Endothelial cell of umbilical vein (primary cell): Measurements from ENCODE around the gene PHACTR1. TPM values are rescaled to one million over a fixed set of nuclear protein-coding genes. Genes with fewer than 3 reads are reported as not detected.

ENCODE experiments used
- BruUV-seq: library from RNA; stranded (reverse); fragments of 400-500 nt; replicated peaks from 2 replicates; lab custom pipeline; 2021; lab: Mats Ljungman, UMichigan
- CTCF ChIA-PET: fragments of 300-600, 350-600 bp; sonication (Branson Sonifier 250); formaldehyde crosslinking; loops from one replicate; lab custom pipeline; 2021; ENCODE audit warnings: antibody characterized with exemption, inconsistent platforms; lab: Charles Lee
- POLR2A ChIA-PET: fragments of 300-600, 350-600 bp; sonication (Branson Sonifier 250); formaldehyde crosslinking; loops from one replicate; lab custom pipeline; 2021; ENCODE audit warnings: antibody characterized with exemption, inconsistent platforms; lab: Charles Lee
- DNase-seq: peaks from one replicate; pipeline ENCODE4 v3.0.0-alpha.2; 2011; ENCODE audit warnings: low read depth, low spot score
- FAIRE-seq: peaks from 2 replicates; lab custom pipeline; 2011; peaks lifted over from hg19 to GRCh38; lab: Jason Lieb, UNC
- H2AFZ ChIP-seq: 2 replicates; pipeline ENCODE4 v1.6.0; 2012; ENCODE audit warnings: low read depth, low read length, control low read depth, inconsistent platforms
- H3K27ac ChIP-seq: 2 replicates; pipeline ENCODE4 v1.5.1; 2011; ENCODE audit warnings: low read depth, mild to moderate bottlenecking, control low read depth, low read length, moderate library complexity; ENCODE audit not compliant: insufficient read depth
- H3K27me3 ChIP-seq, 2 experiments: 2 replicates each; pipeline versions ENCODE4 v1.6.0 to v1.6.1; 2011; ENCODE audit warnings: low read length in 2 of 2, mixed read lengths in 1 of 2; ENCODE audit not compliant: control insufficient read depth in 2 of 2, insufficient read depth in 2 of 2
- H3K36me3 ChIP-seq, 2 experiments: 2 replicates in 1 of 2; 3 replicates in 1 of 2; pipeline ENCODE4 v1.5.1; 2011; ENCODE audit warnings: low read length in 2 of 2, mild to moderate bottlenecking in 1 of 2, moderate library complexity in 1 of 2; ENCODE audit not compliant: control insufficient read depth in 2 of 2, insufficient read depth in 2 of 2; ENCODE audit errors: extremely low read depth in 1 of 2
- H3K4me1 ChIP-seq: 3 replicates; pipeline ENCODE4 v1.5.1; 2011; ENCODE audit warnings: mild to moderate bottlenecking, low read length; ENCODE audit not compliant: control insufficient read depth, insufficient read depth; ENCODE audit errors: extremely low read depth
- H3K4me2 ChIP-seq: 2 replicates; pipeline ENCODE4 v1.6.1; 2011; ENCODE audit warnings: low read length, control low read depth, mixed read lengths; ENCODE audit not compliant: insufficient read depth
- H3K4me3 ChIP-seq, 3 experiments: fragments of 200-600 bp in 1 of 3; sonication (generic), shearing (Covaris generic) in 1 of 3; replicated peaks in 1 of 3; 2 replicates each; pipeline ENCODE4 v1.5.1; 2011 to 2016; ENCODE audit warnings: control low read depth in 3 of 3, low read length in 3 of 3, mild to moderate bottlenecking in 2 of 3, inconsistent platforms in 1 of 3, low read depth in 1 of 3, moderate library complexity in 1 of 3; ENCODE audit not compliant: insufficient read depth in 1 of 3
- H3K79me2 ChIP-seq: 2 replicates; pipeline ENCODE4 v1.6.0; 2012; ENCODE audit warnings: low read length, inconsistent platforms; ENCODE audit not compliant: control insufficient read depth, insufficient read depth
- H3K9ac ChIP-seq: replicated peaks from 2 replicates; pipeline ENCODE3; 2011; ENCODE audit warnings: low read length, control low read depth; ENCODE audit not compliant: insufficient read depth; ENCODE audit errors: extremely low read depth
- H3K9me1 ChIP-seq: replicated peaks from 3 replicates; pipeline ENCODE4 v1.6.0; 2011; ENCODE audit warnings: mild to moderate bottlenecking, low read length; ENCODE audit not compliant: control insufficient read depth, insufficient read depth; ENCODE audit errors: extremely low read depth
- H3K9me3 ChIP-seq: replicated peaks from 2 replicates; pipeline ENCODE4 v1.5.1; 2012; ENCODE audit warnings: low read length, inconsistent platforms; ENCODE audit not compliant: control insufficient read depth, insufficient read depth
- H4K20me1 ChIP-seq: replicated peaks from 2 replicates; pipeline ENCODE3; 2011; ENCODE audit warnings: mild to moderate bottlenecking, low read length; ENCODE audit not compliant: control insufficient read depth, insufficient read depth; ENCODE audit errors: extremely low read depth
- CTCF ChIP-seq, 2 donors: IDR thresholded peaks; 1 replicate in 1 of 2; 2 replicates in 1 of 2; pipeline ENCODE4 v1.5.1; 2011; ENCODE audit warnings: low read length in 2 of 2, mild to moderate bottlenecking in 2 of 2, moderate library complexity in 2 of 2, control low read depth in 1 of 2, inconsistent platforms in 1 of 2, low read depth in 1 of 2; ENCODE audit not compliant: insufficient read depth in 1 of 2; ENCODE audit errors: extremely low read depth in 1 of 2
- EZH2 ChIP-seq: IDR thresholded peaks from 2 replicates; pipeline ENCODE4 v1.6.1; 2012; ENCODE audit warnings: borderline replicate concordance, low read depth, mild to moderate bottlenecking, moderate library complexity, low read length, inconsistent platforms; ENCODE audit not compliant: severe bottlenecking
- FOS ChIP-seq: IDR thresholded peaks from 2 replicates; pipeline ENCODE4 v1.6.1; 2011; ENCODE audit warnings: mild to moderate bottlenecking, low read length, moderate library complexity, borderline replicate concordance; ENCODE audit not compliant: insufficient read depth
- GATA2 ChIP-seq: IDR thresholded peaks from 2 replicates; pipeline ENCODE4 v1.7.0; 2011; ENCODE audit warnings: low read depth, mild to moderate bottlenecking, moderate library complexity, mixed read lengths, low read length; ENCODE audit not compliant: insufficient read length, insufficient read depth
- JUN ChIP-seq: IDR thresholded peaks from 2 replicates; pipeline ENCODE4 v1.6.1; 2011; ENCODE audit warnings: borderline replicate concordance, low read depth; ENCODE audit not compliant: insufficient read length, insufficient read depth
- MYC ChIP-seq: IDR thresholded peaks from one replicate; pipeline ENCODE4 v1.6.1; 2011; ENCODE audit warnings: mild to moderate bottlenecking, low read depth, low read length
- POLR2A ChIP-seq: IDR thresholded peaks from 2 replicates; pipeline ENCODE4 v1.6.1; 2012; ENCODE audit warnings: low read depth, mild to moderate bottlenecking, control low read depth, low read length
- POLR2AphosphoS5 ChIP-seq: IDR thresholded peaks from 2 replicates; pipeline ENCODE4 v1.6.1; 2012; ENCODE audit warnings: low read depth, mild to moderate bottlenecking, control low read depth, low read length, moderate library complexity; ENCODE audit not compliant: insufficient read depth
- dilution Hi-C: fragments of 300-500 bp; cut with MboI; formaldehyde crosslinking; loops from one replicate; pipeline ENCODE4 v1.15.0; 2019; ENCODE audit warnings: low sequenced_read_pairs; ENCODE audit not compliant: extremely low pct_ligation_motif_present
- intact Hi-C: fragments of 100-400 bp; cut with micrococcal nuclease; formaldehyde crosslinking; loops from one replicate; pipeline ENCODE4 v1.10.0; 2022
- polyA plus RNA-seq, 4 experiments: library from polyadenylated mRNA; depleted of rRNA in 3 of 4; stranded (reverse) in 3 of 4; unstranded in 1 of 4; fragments of >200 nt; gene quantifications; 2 replicates each; pipeline versions ENCODE4 v1.2.1 to v1.2.3, GENCODE V29; 2011 to 2012; ENCODE audit warnings: missing spikeins in 1 of 4
- total RNA-seq: library from RNA; stranded (reverse); gene quantifications from 2 replicates; pipeline ENCODE4 v1.2.3, GENCODE V29; 2021
- TF ChIP-seq, protein P1 (sequence below): IDR thresholded peaks from 2 replicates; pipeline ENCODE4 v1.6.1; 2011; ENCODE audit not compliant: insufficient read depth, insufficient read length

The PHACTR1 gene
- total and polyA plus RNA-seq, 2 donors (not counting 3 experiments of a cell fraction or from before 2014, with no cell fraction given), result 2.4 to 23.2 TPM

DNA sequence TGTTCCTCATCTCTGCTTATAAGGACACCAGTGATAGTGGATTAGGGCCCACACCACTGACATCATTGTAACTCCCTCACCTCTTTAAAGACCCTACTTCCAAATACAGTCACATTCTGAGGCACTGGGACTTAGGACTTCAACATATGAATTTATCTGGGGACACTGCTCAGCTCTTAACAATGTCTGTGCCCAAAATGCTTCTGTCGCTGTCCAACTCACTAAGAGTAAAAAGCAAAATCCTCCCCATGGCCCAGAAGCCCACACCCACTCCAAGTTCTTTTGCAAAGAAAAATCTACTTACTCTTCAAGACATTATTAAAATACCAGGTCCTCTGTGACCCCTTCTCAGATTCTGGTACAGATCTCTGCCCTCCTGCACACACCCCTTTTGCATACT lies 495.5 kb downstream of the PHACTR1 start:
- Histone ChIP-seq H2AFZ (no peak overlapping the region), H3K4me3 (no peak overlapping the region), H4K20me1 (no peaks in the 10 kb centered on the region), H3K36me3 (no peaks in the 10 kb centered on the region), H3K4me1 (peaks cover 11% of the 10 kb centered on the region), H3K79me2 (no peaks in the 10 kb centered on the region), H3K27ac (no peak overlapping the region), H3K9me3 (no peaks in the 10 kb centered on the region), H3K27me3 (no peaks in the 10 kb centered on the region), H3K9ac (no peak overlapping the region), H3K4me2 (no peak overlapping the region), H3K9me1 (no peaks in the 10 kb centered on the region)
- FAIRE-seq (no peak), DNase-seq (no peak)
- TF ChIP-seq POLR2A (no peak), EZH2 (no peak), POLR2AphosphoS5 (no peak), CTCF (IDR thresholded peaks at IDR 0.05; ENCODE audit: extremely low read depth in 1 of 2, insufficient read depth in 1 of 2, low read depth in 1 of 2, low read length in 2 of 2) (no peak), FOS (no peak), GATA2 (no peak), MYC (no peak), JUN (no peak)
- TF ChIP-seq, protein P1, sequence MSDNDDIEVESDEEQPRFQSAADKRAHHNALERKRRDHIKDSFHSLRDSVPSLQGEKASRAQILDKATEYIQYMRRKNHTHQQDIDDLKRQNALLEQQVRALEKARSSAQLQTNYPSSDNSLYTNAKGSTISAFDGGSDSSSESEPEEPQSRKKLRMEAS, result no peak
- dilution Hi-C loops, result no loop called here
- CTCF ChIA-PET, result no interaction called here
- POLR2A ChIA-PET, result no interaction called here
- BruUV-seq, result no TSS peak
- intact Hi-C loops, result no loop called here
